GM13977 (cell line): ENCODE measurements around the gene CARNS1.
A peak's percentile ranks its signal among the peaks of the same experiment; 100 is the strongest.
"Not testable (repeated sequence)": the region's sequence is repeated elsewhere in the genome, so short reads cannot be mapped to it uniquely, and the experiment has no call there.

Experiments
- DNase-seq: peaks from one replicate; pipeline ENCODE4 v3.0.0; 2012; ENCODE audit warnings: low spot score
- CTCF ChIP-seq: IDR thresholded peaks from 2 replicates; pipeline ENCODE4 v1.5.1; 2012; ENCODE audit warnings: mild to moderate bottlenecking, control low read depth; ENCODE audit not compliant: insufficient read depth; ENCODE audit errors: extremely low read depth, missing control alignments
- in situ Hi-C: fragments of 300-500 bp; cut with MboI; formaldehyde crosslinking; loops from one replicate; pipeline ENCODE4 v1.12.0; 2022; ENCODE audit warnings: low sequenced_read_pairs, low pct_unique_long_range_greater_than_20kb, mixed read lengths, inconsistent platforms; ENCODE audit not compliant: unreplicated experiment

CARNS1 gene

GRCh38 chr11:67463680-67464410 lies 48.4 kb downstream of the CARNS1 start:
- TF ChIP-seq CTCF = no peak
- in situ Hi-C loops = loop anchor here (10.0 kb wide), 1 partner anchor 59 kb away; the partner anchor contains the start of genes PPP1CA and TBC1D10C
- no peak for DNase-seq

GRCh38 chr11:67464411-67465188 lies 49.1 kb downstream of the CARNS1 start:
- TF ChIP-seq CTCF = no peak
- peak; percentile 96 for DNase-seq
- in situ Hi-C loops = loop anchor here (10.0 kb wide), 1 partner anchor 60 kb away; the partner anchor contains the start of genes PPP1CA and TBC1D10C

- TF ChIP-seq CTCF = no peak
- no peak for DNase-seq
- in situ Hi-C loops = loop anchor here (10.0 kb wide), 1 partner anchor 60 kb away; the partner anchor contains the start of genes PPP1CA and TBC1D10C
These were observed 49.7 kb downstream of the CARNS1 start for GRCh38 chr11:67465189-67465510.

- not testable (repeated sequence) for DNase-seq
- in situ Hi-C loops = loop anchor here (10.0 kb wide), 1 partner anchor 61 kb away; the partner anchor contains the start of genes PPP1CA and TBC1D10C
These were observed 50.1 kb downstream of the CARNS1 start for GRCh38 chr11:67465530-67465929.

- TF ChIP-seq CTCF = no peak
- DNase-seq = no peak
- in situ Hi-C loops = loop anchor here (10.0 kb wide), 1 partner anchor 62 kb away; the partner anchor contains the start of genes PPP1CA and TBC1D10C
These were observed 50.9 kb downstream of the CARNS1 start for GRCh38 chr11:67466367-67466766.

GRCh38 chr11:67466962-67467771 lies 51.7 kb downstream of the CARNS1 start:
- TF ChIP-seq CTCF = no peak
- in situ Hi-C loops = loop anchor here (10.0 kb wide), 1 partner anchor 62 kb away; the partner anchor contains the start of genes PPP1CA and TBC1D10C
- no peak for DNase-seq
